ENCODE data around the gene ASB7. TPM values are rescaled to one million over a fixed set of nuclear protein-coding genes. Genes with fewer than 3 reads are reported as not detected.

Gene ASB7
- total and polyA plus RNA-seq, 2 donors from 2014 or later: 5.3 to 17.7 TPM

DNA sequence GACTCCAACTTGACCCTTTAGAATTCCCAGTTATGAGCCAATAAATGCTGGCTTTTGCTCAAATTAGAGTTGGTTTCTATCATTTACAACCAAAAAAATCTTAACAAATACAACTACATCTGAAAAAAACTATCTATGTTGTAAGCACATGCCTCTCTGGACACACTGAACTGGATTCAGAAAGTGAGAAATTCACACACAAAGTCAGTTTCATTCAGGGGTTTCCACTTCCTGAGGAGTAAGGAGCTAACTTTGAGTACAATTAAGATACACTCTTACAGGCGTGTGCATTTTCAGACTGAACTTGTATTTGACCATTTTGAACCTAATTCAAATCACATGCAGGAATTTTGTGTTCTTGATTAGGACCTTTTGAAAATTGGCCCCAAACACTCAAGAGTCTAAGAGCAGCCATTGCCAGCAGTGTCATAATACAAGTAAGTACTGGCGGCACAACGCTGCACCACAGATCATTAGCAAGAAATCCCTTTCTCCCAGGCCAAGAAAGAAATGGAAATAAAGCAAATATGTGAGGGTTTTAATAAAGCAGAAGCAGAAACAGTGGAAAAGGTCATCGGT lies 31.6 kb upstream of the ASB7 start:
- no peak overlapping the region for H3K27ac ChIP-seq (ENCODE audit: low read depth in 2 of 2, low read length in 2 of 2)
- no peak overlapping the region for H3K9ac ChIP-seq (ENCODE audit: low read length in 3 of 3)
- H3K4me1 ChIP-seq (ENCODE audit: control insufficient read depth in 2 of 3, insufficient read depth in 2 of 3, low read depth in 1 of 3, low read length in 3 of 3): no peaks in the 10 kb centered on the region
- no peak overlapping the region for H3K4me3 ChIP-seq (ENCODE audit: low read length in 3 of 3)
- no peak for TF ChIP-seq CTCF (IDR thresholded peaks at IDR 0.05; ENCODE audit: borderline replicate concordance, extremely low read depth, insufficient read depth)
- intact Hi-C loops (cut with DNase I): no loop called here
- FAIRE-seq (no peak), DNase-seq (no peak)
- no peaks in the 10 kb centered on the region for H3K9me3 ChIP-seq (ENCODE audit: control insufficient read depth in 2 of 3, insufficient read depth in 1 of 3, low read length in 3 of 3)
- no peaks in the 10 kb centered on the region for H3K27me3 ChIP-seq (ENCODE audit: control insufficient read depth, insufficient read depth, low read length)
- peaks cover 0 to 22% (median 5%) of the 10 kb centered on the region in 3 donors for H3K36me3 ChIP-seq (ENCODE audit: control insufficient read depth in 2 of 3, insufficient read depth in 3 of 3, low read length in 3 of 3)

DNA sequence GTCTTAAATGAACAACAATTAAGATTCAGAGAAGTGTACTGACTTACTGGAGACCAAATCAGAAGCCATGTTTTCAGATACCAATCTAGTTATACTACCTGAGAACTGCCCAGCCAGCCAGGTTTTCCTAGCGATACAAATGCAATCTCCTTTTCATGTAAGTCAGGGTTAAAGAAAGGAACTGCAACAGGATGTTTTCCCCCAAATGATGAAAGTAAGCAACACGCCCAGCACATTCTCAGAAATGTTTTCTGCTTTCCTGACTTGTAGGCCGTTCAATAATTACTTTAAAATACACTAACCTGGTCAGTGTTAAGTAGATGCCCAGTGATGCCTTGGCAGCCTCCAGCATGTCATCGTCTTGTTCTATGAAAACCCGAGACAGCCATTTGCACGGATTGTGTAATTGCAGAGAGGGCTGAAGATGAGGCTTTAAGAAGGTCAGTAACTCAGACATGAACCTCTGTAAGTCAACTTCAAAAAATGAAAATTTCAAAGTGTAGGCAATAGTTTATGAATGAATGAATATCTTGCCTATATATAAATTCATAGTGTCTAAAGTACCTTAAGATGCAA lies 30.7 kb upstream of the ASB7 start:
- no peak for DNase-seq
- H3K9me3 ChIP-seq (ENCODE audit: control insufficient read depth in 2 of 3, insufficient read depth in 1 of 3, low read length in 3 of 3): no peaks in the 10 kb centered on the region
- intact Hi-C loops (cut with DNase I): no loop called here
- H3K27ac ChIP-seq (ENCODE audit: low read depth in 2 of 2, low read length in 2 of 2): no peak overlapping the region
- peaks cover 0 to 22% (median 5%) of the 10 kb centered on the region in 3 donors for H3K36me3 ChIP-seq (ENCODE audit: control insufficient read depth in 2 of 3, insufficient read depth in 3 of 3, low read length in 3 of 3)
- no peak overlapping the region for H3K9ac ChIP-seq (ENCODE audit: low read length in 3 of 3)
- no peak for TF ChIP-seq CTCF (IDR thresholded peaks at IDR 0.05; ENCODE audit: borderline replicate concordance, extremely low read depth, insufficient read depth)
- H3K4me1 ChIP-seq (ENCODE audit: control insufficient read depth in 2 of 3, insufficient read depth in 2 of 3, low read depth in 1 of 3, low read length in 3 of 3): no peaks in the 10 kb centered on the region
- no peak for FAIRE-seq
- no peak overlapping the region for H3K4me3 ChIP-seq (ENCODE audit: low read length in 3 of 3)
- H3K27me3 ChIP-seq (ENCODE audit: control insufficient read depth, insufficient read depth, low read length): no peaks in the 10 kb centered on the region

GRCh38 chr15:100572362-100572983 lies 29.9 kb upstream of the ASB7 start:
- Histone ChIP-seq H3K27ac (ENCODE audit: low read depth in 2 of 2, low read length in 2 of 2) (no peak overlapping the region), H3K36me3 (ENCODE audit: control insufficient read depth in 2 of 3, insufficient read depth in 3 of 3, low read length in 3 of 3) (peaks cover 0 to 22% (median 5%) of the 10 kb centered on the region in 3 donors), H3K4me3 (ENCODE audit: low read length in 3 of 3) (no peak overlapping the region), H3K9ac (ENCODE audit: low read length in 3 of 3) (no peak overlapping the region), H3K9me3 (ENCODE audit: control insufficient read depth in 2 of 3, insufficient read depth in 1 of 3, low read length in 3 of 3) (no peaks in the 10 kb centered on the region), H3K4me1 (ENCODE audit: control insufficient read depth in 2 of 3, insufficient read depth in 2 of 3, low read depth in 1 of 3, low read length in 3 of 3) (no peaks in the 10 kb centered on the region), H3K27me3 (ENCODE audit: control insufficient read depth, insufficient read depth, low read length) (no peaks in the 10 kb centered on the region)
- TF ChIP-seq CTCF (IDR thresholded peaks at IDR 0.05; ENCODE audit: borderline replicate concordance, extremely low read depth, insufficient read depth): peak; percentile 9
- DNase-seq (peak in 1 of 5 donors; percentile 14), FAIRE-seq (peak; percentile 96)
- intact Hi-C loops (cut with DNase I): no loop called here
